ENCODE results near the gene ST14.

GRCh38 chr11:130166457-130166784, 6.8 kb downstream of the ST14 start:
- TF ChIP-seq CTCF (IDR thresholded peaks at IDR 0.05) (no peak), TCF7L2 (IDR thresholded peaks at IDR 0.05; ENCODE audit: low read depth, low read length) (no peak), POLR2AphosphoS5 (IDR thresholded peaks at IDR 0.05; ENCODE audit: low read depth, low read length) (no peak)
